Activated CD8-positive, alpha-beta T cell treated with anti-CD3 and anti-CD28 coated beads for 36 hours (primary cell): ENCODE results near the gene CUEDC2. TPM values are rescaled to one million over a fixed set of nuclear protein-coding genes. Genes with fewer than 3 reads are reported as not detected.
A peak's percentile ranks its signal among the peaks of the same experiment; 100 is the strongest.

Experiments used
- ATAC-seq: fragments of 200-7000 bp; cut with Tn5 transposase; one replicate; pipeline ENCODE4 v1.10.0; 2021; ENCODE audit warnings: mild to moderate bottlenecking, moderate library complexity
- CTCF ChIA-PET: fragments of 350-600 bp; sonication (Branson Sonifier 250); formaldehyde crosslinking; loops from one replicate; lab custom pipeline; 2021; ENCODE audit warnings: antibody characterized with exemption; lab: Charles Lee
- POLR2A ChIA-PET: fragments of 350-600 bp; sonication (Branson Sonifier 250); formaldehyde crosslinking; loops from one replicate; lab custom pipeline; 2021; ENCODE audit warnings: antibody characterized with exemption; lab: Charles Lee
- DNase-seq: peaks from one replicate; pipeline ENCODE4 v3.0.0-alpha.2; 2020
- H3K27ac Mint-ChIP-seq: one replicate; pipeline ENCODE4 v1.8.0; 2021; ENCODE audit warnings: mild to moderate bottlenecking, mixed read lengths
- H3K27me3 Mint-ChIP-seq: one replicate; pipeline ENCODE4 v1.8.0; 2021; ENCODE audit warnings: mixed read lengths
- H3K36me3 Mint-ChIP-seq: one replicate; pipeline ENCODE4 v1.8.0; 2021; ENCODE audit warnings: low read depth, mixed read lengths
- H3K4me1 Mint-ChIP-seq: one replicate; pipeline ENCODE4 v1.8.0; 2021; ENCODE audit warnings: low read depth, mixed read lengths
- H3K4me3 Mint-ChIP-seq: one replicate; pipeline ENCODE4 v1.8.0; 2021; ENCODE audit warnings: mild to moderate bottlenecking, moderate library complexity, mixed read lengths
- H3K9me3 Mint-ChIP-seq: one replicate; pipeline ENCODE4 v1.8.0; 2021; ENCODE audit warnings: mixed read lengths
- intact Hi-C: fragments of 100-400 bp; cut with micrococcal nuclease; formaldehyde crosslinking; loops from one replicate; pipeline ENCODE4 v1.10.0; 2022
- total RNA-seq, 2 experiments: library from RNA; stranded (reverse); gene quantifications; one replicate each; pipeline ENCODE4 v1.2.3, GENCODE V29; 2021
- TF ChIP-seq, protein P1 (sequence below): fragments of 200-600 bp; IDR thresholded peaks from one replicate; pipeline ENCODE4 v1.8.0; 2022; ENCODE audit warnings: antibody characterized with exemption, mild to moderate bottlenecking

Gene CUEDC2
- total RNA-seq, 2 experiments from 2014 or later, result 71.8 to 76.4 TPM

DNA sequence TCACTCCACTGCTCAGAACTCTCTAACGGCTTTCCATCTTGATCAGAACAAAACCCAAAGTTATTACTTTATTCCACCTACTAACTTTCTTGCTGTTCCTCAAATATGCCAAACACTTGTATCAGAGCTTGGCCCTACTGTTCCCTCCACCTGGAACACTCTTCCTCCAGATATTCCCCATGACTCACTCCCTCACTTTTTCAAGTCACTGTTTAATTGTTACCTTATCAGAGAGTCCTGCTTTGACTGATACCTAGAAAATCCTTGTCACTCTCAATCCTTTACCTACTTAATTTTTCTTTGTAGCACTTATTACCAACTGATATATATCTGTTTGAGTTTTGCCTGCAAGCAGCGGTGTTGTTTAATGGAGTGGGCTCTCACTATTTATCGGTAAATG lies 42.5 kb downstream of the CUEDC2 start:
- Mint-ChIP-seq H3K4me3 (no peak overlapping the region), H3K27me3 (no peaks in the 10 kb centered on the region), H3K36me3 (peaks cover 6% of the 10 kb centered on the region), H3K27ac (no peak overlapping the region), H3K9me3 (no peaks in the 10 kb centered on the region), H3K4me1 (peaks cover 17% of the 10 kb centered on the region)
- intact Hi-C loops, result no loop called here
- ATAC-seq (no peak), DNase-seq (no peak)
- CTCF ChIA-PET, result interaction anchor here (1.6 to 3.2 kb wide), 4 partner anchors 9 to 194 kb away, joined by 4 to 18 read pairs (median 7); no protein-coding TSS in a partner anchor
- TF ChIP-seq, protein P1, sequence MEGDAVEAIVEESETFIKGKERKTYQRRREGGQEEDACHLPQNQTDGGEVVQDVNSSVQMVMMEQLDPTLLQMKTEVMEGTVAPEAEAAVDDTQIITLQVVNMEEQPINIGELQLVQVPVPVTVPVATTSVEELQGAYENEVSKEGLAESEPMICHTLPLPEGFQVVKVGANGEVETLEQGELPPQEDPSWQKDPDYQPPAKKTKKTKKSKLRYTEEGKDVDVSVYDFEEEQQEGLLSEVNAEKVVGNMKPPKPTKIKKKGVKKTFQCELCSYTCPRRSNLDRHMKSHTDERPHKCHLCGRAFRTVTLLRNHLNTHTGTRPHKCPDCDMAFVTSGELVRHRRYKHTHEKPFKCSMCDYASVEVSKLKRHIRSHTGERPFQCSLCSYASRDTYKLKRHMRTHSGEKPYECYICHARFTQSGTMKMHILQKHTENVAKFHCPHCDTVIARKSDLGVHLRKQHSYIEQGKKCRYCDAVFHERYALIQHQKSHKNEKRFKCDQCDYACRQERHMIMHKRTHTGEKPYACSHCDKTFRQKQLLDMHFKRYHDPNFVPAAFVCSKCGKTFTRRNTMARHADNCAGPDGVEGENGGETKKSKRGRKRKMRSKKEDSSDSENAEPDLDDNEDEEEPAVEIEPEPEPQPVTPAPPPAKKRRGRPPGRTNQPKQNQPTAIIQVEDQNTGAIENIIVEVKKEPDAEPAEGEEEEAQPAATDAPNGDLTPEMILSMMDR, result no peak
- POLR2A ChIA-PET, result no interaction called here

DNA sequence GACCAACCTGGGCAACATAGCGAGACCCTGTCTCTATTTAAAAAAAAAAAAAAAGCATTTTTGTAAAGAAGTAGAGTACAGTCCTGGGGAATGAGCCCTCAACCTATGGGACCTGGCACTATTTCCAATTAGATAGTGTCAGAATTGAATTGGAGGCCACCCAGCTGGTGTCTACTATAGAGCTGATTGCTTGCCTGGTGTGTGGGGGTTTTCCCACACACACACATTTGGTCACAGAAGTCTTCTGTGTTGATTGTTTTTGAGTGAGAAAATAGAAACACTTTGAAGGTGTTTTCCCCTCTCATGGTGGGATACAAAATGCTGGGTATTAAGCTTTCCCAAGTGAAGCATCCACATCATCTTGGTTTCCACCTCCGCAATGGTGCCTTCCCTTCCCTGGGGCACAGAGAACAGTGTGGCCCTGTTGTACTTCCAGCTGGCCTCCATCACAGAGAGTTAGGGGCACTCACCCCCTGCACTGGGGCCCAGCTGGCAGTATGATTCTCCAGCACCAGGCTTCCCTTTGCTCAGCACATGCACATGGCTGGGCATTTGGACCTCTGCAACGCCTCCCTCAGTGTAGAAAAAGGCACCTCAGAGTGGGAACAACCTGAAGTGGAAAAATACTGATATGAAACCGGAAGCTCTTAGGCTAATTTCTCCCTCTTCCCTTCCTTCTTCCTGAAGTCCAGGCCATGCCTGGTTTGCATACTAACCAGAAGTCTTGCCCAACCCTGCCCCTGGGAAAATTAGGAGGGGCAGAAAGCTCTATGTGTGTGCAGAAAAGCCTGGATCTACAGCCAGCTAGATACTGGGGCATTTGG lies 47.6 kb downstream of the CUEDC2 start:
- no peak overlapping the region for H3K27ac Mint-ChIP-seq
- ChIA-PET CTCF (interaction anchor here (0.9 to 4.2 kb wide), 15 partner anchors 9 to 199 kb away, joined by 3 to 36 read pairs (median 4); no protein-coding TSS in a partner anchor), POLR2A (interaction anchor here (0.7 to 4.3 kb wide), 3 partner anchors 9 to 97 kb away, joined by 3 to 22 read pairs (median 4); partner anchors contain the start of gene NFKB2)
- H3K4me3 Mint-ChIP-seq, result no peak overlapping the region
- H3K9me3 Mint-ChIP-seq, result no peaks in the 10 kb centered on the region
- H3K27me3 Mint-ChIP-seq, result no peaks in the 10 kb centered on the region
- intact Hi-C loops, result no loop called here
- peaks cover 3% of the 10 kb centered on the region for H3K4me1 Mint-ChIP-seq
- TF ChIP-seq, protein P1, result no peak
- ATAC-seq (peak; percentile 37), DNase-seq (no peak)
- H3K36me3 Mint-ChIP-seq, result peaks cover 9% of the 10 kb centered on the region

DNA sequence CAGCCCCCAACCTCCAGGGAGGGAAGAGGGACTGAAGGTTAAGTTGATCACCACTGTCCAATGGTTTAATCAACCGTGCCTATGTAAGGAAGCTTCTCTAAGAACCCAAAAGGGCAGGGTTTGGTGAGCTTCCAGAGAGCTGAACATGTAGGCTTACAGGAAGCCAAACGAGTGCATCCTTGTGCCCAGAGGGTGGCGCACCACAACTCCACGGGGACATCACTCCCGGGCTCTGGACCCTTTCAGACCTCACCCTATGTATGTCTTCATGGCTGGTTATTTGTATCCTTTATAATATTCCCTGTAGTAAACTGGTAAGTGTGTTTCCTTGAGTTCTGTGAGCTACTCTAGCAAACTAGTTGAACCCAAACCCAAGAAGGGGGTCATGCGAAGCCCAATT lies 48.3 kb downstream of the CUEDC2 start:
- CTCF ChIA-PET, result interaction anchor here (0.9 to 4.2 kb wide), 12 partner anchors 10 to 200 kb away, joined by 3 to 36 read pairs (median 6); no protein-coding TSS in a partner anchor
- DNase-seq, result peak; percentile 49
- intact Hi-C loops, result no loop called here
- POLR2A ChIA-PET, result interaction anchor here (1.2 to 4.3 kb wide), 2 partner anchors 10 to 98 kb away, joined by 4 to 22 read pairs; partner anchors contain the start of gene NFKB2
- peaks cover 3% of the 10 kb centered on the region for H3K4me1 Mint-ChIP-seq
- no peak overlapping the region for H3K4me3 Mint-ChIP-seq
- H3K27me3 Mint-ChIP-seq, result no peaks in the 10 kb centered on the region
- H3K36me3 Mint-ChIP-seq, result peaks cover 11% of the 10 kb centered on the region
- no peaks in the 10 kb centered on the region for H3K9me3 Mint-ChIP-seq
- ATAC-seq, result peak; percentile 49
- TF ChIP-seq, protein P1, result peak; percentile 29
- no peak overlapping the region for H3K27ac Mint-ChIP-seq

DNA sequence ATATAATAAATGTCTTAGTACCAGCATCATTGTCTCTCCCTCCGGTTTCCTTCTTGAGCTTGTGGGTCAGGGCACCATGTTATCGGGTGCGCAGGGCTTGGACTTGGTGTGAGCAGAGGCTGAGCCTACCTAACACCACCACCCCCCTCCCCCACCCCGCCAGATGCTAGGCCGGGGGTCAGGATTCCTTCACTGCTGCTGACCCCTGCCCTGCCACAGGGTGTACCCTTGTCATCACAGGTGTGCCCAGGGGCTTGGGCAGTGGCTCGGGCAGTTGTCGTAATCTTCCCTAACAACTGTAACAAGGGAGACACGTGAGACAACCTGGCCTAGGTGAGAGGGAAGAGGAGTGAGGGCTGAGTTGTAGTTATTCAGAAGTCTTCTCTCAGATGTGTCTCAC lies 49.5 kb downstream of the CUEDC2 start:
- no peak overlapping the region for H3K27ac Mint-ChIP-seq
- ChIA-PET POLR2A (interaction anchor here (4.3 kb wide), 1 partner anchor 11 kb away, joined by 22 read pairs; the partner anchor contains the start of gene NFKB2), CTCF (interaction anchor here (0.5 to 4.2 kb wide), 4 partner anchors 11 to 152 kb away, joined by 3 to 36 read pairs (median 28); no protein-coding TSS in a partner anchor)
- intact Hi-C loops, result no loop called here
- no peak for DNase-seq
- H3K4me3 Mint-ChIP-seq, result no peak overlapping the region
- H3K27me3 Mint-ChIP-seq, result no peaks in the 10 kb centered on the region
- no peak for ATAC-seq
- peaks cover 13% of the 10 kb centered on the region for H3K36me3 Mint-ChIP-seq
- peaks cover 3% of the 10 kb centered on the region for H3K4me1 Mint-ChIP-seq
- H3K9me3 Mint-ChIP-seq, result no peaks in the 10 kb centered on the region
- TF ChIP-seq, protein P1, result no peak
